GM03348 (cell line): Measurements from ENCODE around the gene COL1A2.
A peak's percentile ranks its signal among the peaks of the same experiment; 100 is the strongest.

Source experiments
- DNase-seq: peaks from one replicate; pipeline ENCODE4 v3.0.0; 2012; ENCODE audit warnings: low spot score

COL1A2 gene

DNA sequence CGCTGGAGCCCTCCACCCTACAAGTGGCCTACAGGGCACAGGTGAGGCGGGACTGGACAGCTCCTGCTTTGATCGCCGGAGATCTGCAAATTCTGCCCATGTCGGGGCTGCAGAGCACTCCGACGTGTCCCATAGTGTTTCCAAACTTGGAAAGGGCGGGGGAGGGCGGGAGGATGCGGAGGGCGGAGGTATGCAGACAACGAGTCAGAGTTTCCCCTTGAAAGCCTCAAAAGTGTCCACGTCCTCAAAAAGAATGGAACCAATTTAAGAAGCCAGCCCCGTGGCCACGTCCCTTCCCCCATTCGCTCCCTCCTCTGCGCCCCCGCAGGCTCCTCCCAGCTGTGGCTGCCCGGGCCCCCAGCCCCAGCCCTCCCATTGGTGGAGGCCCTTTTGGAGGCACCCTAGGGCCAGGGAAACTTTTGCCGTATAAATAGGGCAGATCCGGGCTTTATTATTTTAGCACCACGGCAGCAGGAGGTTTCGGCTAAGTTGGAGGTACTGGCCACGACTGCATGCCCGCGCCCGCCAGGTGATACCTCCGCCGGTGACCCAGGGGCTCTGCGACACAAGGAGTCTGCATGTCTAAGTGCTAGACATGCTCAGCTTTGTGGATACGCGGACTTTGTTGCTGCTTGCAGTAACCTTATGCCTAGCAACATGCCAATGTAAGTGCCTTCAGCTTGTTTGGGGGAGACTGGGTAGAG lies at the start of gene COL1A2:
Gene COL1A2 (plus strand): TSS at position 459 of the 704 bp plus-strand sequence. CDS start 137 bp downstream, at position 596.
- peak; percentile 97 for DNase-seq

DNA sequence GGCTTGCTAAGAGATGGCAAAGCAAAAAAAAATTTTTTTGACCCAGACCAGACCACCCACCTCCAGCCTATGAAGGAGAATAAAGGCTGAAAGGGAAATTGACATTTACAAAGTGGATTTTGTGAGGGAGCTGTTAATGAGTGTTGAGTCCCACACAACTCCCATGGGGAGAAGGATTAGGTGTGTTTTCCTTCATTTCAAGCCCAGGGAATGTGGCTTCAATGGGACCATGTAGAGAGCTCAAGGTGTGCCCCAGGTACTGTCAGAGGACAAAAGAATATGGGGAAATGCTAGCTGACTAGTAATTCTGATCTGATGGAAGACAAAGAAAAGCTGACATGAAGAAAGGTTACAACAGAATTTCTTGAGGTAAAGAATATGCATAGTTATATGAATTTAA lies 48.8 kb upstream of the COL1A2 start:
- no peak for DNase-seq

DNA sequence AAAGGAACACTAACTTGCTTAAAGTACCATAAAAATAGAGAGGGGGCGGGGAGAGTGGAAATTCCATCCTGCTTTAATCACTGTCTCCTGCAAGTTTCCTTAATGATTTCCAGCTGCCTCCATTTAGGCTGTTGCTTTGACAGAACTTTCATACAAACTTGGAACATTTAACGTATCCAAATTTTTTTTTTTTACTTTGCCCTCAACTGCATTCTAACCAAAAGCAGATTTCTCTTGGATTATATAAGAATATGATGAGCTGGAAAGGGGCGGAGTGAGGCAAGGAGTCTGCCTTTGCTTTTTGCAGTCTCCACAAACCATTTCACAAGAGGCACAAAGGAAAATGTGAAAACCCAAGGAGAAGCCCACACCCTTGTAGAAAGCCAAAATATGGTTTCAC lies 46.6 kb upstream of the COL1A2 start:
- DNase-seq = peak; percentile 83

DNA sequence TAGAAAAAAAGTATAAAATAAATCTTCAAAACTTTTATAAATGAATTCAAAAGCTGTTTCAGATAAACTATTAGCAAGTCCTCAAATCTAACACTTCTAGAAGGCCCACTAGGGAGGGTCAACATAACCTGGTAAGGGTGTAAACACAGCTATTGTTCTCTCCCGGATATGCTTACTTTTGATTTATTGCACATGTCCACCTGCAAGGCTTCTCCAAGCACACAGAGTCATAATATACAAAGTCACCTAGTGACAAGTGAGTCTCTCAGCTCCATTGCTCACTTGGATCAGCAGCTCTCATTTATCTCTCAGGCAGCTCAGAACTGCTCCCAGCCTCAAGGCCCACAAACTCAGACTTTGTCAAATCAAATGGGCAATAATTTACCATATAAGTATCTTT lies 44.0 kb upstream of the COL1A2 start:
- no peak for DNase-seq

DNA sequence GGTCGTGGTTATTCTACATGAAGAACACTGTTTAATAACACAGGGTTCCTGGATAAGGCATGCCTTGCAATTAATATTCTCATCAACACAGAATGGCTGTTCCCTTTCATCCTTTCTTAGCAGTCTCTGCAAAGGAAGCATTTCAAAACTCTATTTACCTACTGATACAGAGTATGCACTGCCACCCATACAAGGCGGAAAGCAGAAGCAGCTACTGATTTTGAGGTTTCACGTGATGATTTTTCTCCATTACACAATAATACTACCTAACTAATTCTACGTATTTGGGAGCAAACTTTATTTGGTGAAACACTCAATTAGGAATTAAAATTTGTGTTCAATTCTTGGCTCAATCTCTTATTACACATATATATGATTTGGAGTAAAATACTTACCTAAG lies 43.0 kb upstream of the COL1A2 start:
- no peak for DNase-seq

DNA sequence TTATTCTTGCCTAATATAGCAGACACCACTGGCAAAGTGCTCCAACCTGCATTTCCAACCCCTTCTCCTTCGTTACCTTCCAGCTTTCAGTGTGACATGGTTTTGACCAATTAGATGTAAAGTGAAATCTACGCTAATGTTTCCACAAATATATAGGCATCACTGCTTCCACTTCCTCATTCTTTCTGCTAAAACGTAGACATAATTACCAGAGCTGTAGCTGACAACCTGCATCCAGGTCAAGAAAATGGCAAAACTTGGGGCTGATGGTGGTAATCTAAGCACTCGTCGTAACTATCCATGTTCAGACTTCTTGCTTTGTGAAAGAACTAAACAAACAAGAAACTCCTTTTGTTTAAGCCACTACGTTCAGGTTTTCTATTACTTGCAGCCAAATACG lies 41.8 kb upstream of the COL1A2 start:
- DNase-seq = no peak

DNA sequence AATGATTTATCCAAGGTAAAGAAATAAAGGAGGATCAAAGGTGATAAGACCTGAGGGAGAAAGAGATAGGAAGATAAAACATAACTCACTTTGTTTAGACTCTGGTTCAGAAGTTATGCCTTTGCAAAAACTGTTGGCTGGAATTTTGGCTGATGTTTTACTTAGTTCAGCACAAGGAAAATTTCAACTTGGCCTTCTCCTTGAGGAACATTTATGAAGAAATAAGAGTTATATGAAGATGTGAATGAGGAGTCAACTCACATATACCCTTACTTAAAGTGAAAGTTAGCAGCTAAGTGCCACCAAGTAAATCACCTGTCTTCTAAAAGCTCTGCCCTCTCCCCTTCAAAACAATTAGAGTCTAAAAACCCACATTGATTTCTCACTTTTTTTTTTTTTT lies 39.7 kb upstream of the COL1A2 start:
- DNase-seq = no peak

DNA sequence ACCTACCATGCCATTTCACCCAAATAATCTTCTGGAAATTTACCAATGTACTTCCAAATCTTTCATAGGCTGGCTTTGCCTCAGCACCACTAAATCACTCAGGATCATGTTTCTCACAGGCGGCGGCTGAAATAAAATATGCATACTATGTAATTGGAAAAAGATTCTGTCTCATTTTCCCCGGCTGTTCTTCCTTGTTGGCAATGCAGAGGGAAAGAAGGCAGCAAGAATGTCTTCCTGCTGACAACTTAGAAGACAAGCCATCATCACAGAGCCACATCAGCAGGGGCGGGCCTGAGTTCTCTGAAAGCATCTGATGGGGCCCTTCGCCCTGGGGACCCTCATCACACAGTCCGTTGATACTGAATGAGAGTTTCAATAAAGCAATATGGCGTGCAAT lies 39.2 kb upstream of the COL1A2 start:
- DNase-seq = peak; percentile 48

DNA sequence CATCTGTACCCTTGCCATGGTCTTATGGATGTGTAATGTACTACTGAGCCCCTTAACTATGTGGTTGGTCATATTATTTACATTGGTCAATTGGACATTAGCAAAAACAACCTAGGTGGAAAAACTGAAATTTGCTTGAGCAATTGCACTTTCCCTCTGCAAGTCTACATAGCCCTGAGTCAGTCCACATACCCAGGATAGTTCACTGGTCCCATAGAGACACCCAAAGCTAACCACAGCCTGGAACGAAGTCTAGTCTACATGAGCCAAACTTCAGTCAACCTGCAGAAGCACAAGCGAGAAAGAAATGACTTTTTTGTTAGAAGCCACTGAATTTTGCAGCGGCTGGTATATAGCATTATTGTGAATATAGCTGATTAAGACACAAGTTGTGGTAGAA lies 37.6 kb upstream of the COL1A2 start:
- peak; percentile 37 for DNase-seq

DNA sequence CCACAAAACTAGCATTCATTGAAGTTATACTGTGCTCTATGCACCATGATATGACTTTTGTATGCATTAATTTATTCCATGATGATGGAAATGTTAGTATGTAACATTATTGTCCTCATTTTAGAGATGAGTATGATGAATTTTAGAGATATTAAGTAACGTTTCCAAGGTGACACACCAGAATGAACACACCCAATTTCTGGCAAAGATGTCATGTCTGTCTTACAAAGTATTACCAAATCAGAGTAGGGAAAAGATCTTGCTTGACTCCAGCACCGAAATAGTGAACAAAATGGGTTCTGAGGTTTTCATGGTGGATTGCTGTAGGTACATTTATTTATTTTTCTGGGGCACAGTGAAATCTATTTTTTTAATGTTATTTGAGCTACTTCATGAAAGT lies 33.8 kb upstream of the COL1A2 start:
- no peak for DNase-seq

DNA sequence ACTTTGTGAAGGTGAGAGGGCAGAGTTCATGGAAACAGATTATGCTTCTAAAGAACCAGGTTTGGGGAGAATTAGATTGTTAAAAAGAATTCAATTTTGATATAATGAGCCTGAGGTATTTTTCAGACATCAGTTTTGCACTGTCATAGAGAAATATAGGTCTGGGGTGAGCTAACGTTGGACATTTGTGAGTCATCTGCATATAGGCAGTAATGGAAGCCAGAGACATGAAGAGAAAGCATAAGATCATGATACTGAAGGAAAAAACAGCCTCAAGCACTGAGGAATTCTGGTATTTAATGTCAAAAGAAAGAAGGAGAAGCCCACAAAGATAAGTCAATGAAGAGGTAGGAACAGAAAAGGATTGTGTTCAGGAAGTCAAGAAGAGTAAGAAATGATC lies 32.4 kb upstream of the COL1A2 start:
- no peak for DNase-seq

DNA sequence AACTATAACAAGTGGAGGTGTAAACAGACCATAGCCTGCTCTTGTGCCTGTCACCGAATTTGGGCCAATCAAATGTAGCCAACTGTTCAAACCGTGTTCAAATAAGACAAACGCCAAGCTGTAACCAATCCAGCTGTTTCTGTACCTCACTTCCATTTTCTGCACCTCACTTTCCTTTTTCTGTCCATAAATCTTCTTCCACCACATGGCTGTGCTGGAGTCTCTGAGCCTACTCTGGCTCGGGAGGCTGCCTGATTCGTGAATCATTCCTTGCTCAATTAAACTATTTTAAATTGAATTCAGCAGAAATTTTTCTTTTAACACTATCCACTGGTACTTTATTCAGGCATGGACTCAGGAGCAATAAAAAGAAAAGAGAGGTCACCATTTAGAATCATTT lies 29.9 kb upstream of the COL1A2 start:
- no peak for DNase-seq

DNA sequence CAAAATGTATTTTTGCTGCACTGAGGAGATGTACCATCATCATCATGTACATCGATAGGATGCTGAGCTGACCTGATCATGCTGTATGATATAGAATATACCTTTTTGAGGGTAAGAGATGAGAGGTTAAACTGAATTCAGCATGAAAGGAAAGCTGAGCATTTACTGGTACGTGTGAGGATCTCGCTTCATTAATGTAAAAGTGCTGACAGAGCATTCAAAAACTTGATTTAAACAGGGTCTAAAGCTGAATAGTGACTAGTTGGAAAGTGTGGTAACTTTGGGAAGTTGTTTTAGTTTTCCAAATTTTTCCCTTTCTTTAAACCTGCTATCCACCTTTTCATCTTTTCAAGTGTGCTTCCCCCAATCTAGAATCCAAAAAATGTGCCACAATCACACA lies 28.5 kb upstream of the COL1A2 start:
- DNase-seq = no peak

DNA sequence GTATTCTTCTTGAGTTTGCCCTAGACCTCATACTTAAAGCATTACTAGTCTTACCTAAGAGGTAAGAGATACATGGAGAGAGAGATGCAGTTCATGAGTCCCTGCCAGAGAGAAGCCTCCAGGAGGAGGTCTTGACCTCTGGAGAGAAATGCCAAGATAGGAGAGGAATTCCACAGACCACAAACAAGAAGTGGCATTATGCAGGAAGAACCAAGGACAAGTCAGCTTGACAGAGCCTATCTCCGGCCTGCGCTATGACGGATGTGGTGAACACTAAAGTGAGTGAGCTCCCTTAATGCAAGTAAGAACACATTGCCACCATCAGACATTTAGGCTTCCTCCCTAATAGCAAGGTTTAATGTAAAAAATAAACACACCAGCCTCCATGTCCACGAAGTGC lies 27.9 kb upstream of the COL1A2 start:
- DNase-seq = no peak

DNA sequence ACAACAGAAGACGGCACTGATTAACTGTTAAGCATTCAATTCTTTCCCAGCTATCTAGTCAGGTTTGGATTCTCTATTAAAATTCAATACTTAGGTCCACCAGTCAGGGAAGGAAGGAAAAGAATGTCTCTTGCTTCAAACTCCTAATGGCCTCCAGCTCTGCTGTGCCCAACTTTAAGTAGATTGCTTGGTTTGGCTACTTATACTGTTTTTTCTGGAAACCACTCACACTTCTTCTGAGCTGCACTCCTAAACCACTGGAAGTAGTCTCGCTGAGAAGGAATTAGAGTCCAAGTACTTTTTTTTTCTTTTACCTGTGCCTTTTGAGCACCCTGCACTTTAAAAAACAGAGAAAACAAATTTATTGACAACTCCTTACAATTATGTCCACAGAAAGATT lies 26.7 kb upstream of the COL1A2 start:
- peak; percentile 30 for DNase-seq

DNA sequence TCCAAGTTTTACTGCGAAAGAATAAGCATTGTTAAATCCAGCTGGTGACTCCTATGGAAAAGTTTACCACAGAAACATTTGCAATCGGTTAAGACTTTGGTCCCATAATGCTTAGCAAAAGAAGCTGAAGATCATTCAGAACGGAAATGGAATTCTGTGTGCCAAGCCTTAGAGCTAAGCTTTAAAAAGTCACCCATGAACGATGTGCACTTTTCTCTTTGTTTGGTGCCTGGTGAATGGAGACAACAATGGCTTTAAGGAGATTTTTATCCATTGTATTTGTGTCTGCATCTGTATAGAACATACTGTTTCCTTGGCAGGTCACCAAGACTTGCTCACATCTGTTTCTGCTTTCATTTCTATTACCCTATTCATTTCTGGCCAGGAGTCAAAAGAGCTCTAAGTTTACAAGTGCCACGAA lies 26.3 kb upstream of the COL1A2 start:
- peak; percentile 43 for DNase-seq

DNA sequence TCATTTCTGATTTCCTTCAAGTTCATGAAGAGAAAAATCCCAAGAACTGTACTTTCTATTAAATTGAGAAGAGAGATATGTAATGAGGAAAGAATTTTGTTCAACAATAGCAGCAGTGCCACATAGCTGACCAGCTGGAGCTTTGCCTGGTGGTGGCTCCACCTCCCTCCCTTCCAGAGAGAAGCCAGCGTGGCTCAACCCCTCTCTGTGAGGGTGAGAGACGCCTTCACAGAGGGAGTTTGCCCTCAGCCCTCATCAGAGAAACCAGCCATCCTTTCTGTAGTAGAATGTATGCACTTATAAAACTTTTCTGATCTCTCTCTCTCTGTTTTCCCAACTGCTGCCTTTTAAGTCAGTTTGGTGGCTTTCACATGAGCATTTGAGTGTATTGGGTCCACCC lies 20.5 kb upstream of the COL1A2 start:
- peak; percentile 84 for DNase-seq

DNA sequence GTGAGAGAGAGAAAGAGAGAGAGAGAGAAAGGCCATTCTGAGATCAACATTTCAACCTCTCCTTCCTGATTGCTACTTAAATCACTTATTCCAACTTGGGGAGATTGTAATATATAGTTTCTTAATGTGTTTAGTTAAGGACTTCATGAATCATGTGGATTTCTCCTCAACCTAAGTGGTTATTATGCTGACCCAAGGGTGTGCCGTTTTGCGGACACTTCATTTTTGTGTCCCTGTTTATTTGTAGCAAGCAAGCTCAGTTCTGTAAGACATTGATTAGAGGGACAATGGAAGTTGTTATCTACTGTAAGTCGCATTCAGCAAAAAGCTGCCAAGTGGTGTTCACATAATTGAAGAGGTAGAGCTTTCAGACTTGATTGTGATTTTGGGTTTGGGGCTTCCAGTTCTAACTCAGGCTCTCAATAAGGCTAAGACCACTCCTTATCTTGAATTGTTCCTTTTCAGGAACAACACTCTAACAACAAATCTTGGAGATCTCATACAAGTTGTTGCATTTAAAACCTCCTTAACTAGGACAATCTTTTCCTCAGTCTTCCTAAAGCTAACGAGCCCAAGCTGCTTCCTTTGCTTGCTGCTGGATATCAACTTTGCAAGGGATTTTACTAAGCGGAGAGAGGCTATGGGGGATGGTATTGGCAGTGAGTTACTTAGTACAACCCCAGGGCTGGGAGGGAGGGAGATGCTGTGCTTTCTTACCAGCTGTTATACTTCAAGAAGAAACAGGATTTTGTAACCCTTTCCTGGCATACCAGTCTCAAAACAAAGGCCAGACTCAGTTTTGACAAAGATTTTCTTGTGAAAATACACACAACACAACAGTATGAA lies 19.8 kb upstream of the COL1A2 start:
- DNase-seq = peak; percentile 77

DNA sequence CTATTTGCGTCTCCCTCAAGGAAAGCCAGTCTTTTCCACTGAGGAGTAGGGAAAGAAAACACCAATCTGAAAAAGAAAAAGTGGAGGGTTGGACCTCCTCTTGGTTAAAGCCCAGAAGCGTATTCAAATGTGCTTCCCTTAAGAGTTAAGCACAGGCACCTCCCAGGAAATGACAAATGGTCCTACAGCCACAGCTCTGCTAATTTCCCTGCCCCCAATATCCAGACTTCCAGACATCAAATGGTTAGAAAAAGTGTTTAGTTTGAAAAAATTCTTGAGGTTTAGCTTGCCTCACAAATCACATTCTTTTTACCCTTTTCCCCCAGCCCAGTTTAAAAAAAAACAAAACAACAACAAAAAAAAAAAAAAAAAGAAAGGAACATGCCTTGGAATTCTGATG lies 19.0 kb upstream of the COL1A2 start:
- peak; percentile 68 for DNase-seq

DNA sequence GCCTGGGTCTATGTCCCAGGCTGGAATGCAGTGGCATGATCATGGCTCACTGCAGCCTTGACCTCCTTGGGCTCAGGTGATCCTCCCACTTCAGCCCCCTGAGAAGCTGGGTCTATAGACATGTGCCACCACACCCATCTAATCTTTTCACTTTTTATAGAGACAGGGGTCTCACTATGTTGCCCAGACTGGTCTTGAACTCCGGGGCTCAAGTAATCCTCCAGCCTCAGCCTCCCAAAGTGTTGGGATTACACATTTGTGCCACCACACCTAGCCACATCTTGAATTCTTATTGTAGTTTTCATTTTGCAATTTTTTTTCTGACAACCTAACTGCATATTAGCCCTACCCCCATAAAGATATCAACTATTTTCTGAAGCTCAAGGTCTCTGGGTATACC lies 18.4 kb upstream of the COL1A2 start:
- DNase-seq = no peak

DNA sequence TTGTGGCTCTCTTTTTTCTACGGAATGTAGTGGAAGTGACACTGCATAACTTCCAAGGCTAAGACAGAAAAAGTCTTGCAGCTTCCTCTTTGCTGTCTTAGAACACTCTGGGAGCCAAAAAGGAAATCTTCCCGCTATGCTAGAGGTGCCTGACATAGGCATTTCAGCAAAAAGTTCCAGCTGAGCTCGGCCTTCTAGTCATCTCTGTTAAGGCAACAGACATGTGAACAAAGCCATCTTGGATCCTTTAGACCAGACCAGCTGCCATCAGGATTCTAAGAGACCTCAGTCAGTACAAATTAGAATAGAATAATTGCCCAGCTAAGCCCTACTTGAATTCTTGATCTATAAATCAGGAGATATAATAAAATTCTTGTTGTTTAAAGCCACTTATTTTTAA lies 16.3 kb upstream of the COL1A2 start:
- DNase-seq = no peak

DNA sequence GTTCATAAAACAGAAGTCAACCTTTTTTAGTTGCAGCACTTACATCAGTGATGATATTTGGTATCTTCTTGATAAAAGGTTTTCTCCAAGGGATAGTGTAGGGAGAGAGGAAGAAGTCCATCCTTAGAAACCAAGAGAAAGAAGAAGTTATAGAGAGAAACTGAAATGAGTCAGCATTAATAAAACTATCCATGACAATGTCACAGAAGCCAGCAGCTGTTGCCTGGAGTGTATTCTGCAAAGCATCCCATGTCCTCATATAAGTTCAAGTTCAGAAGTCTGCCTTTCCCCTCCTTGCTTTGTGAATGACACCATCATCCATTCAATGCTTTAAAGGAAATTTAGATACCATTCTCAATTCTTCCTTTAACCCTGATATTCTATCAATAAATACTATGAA lies 14.4 kb upstream of the COL1A2 start:
- no peak for DNase-seq

DNA sequence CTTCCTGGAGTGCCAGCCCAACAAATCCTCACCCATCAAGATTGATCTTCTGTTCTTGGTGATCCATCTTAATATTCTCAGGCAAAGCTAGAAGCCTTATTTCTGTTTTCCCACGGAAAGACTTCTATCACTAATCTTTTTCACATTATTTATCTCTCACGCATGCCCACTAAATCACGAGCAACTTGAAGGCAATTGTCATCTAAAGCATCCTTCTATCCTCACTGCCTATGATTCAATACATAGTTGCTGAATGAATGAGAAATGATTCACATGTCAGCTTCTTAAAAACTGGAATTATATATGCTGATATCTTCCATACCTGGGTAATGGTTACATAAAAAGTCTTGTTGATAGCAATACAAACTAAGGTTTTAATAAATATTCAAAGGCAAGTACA lies 12.6 kb upstream of the COL1A2 start:
- peak; percentile 16 for DNase-seq

DNA sequence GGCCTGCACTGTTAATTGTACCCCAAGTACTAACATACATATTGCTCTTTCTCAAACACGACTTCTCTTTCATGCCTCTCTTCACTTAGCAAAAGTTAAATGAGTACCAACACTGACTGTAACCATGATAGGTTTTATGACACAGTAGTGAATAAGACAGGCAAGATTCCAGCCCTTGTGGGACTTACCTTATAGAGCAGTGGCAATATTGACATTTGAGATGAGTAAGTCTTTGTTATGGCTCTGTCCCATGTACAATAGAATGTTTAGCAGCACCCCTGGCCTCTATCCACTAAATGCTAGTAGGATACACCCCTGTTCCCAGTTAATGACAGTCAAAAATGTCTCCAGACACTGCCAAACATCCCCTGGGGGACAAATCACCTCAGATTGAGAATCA lies 11.9 kb upstream of the COL1A2 start:
- DNase-seq = no peak
